T-helper 1 cell (primary cell): ENCODE results near the gene CPNE7.
"Not testable (repeated sequence)": the region's sequence is repeated elsewhere in the genome, so short reads cannot be mapped to it uniquely, and the experiment has no call there.

Experiments
- DNase-seq, 5 donors: peaks; one replicate each; pipeline ENCODE4 v3.0.0-alpha.2; 2012 to 2020

Gene CPNE7

GRCh38 chr16:89624777-89625761, 49.5 kb downstream of the CPNE7 start:
- no peak for DNase-seq

DNA sequence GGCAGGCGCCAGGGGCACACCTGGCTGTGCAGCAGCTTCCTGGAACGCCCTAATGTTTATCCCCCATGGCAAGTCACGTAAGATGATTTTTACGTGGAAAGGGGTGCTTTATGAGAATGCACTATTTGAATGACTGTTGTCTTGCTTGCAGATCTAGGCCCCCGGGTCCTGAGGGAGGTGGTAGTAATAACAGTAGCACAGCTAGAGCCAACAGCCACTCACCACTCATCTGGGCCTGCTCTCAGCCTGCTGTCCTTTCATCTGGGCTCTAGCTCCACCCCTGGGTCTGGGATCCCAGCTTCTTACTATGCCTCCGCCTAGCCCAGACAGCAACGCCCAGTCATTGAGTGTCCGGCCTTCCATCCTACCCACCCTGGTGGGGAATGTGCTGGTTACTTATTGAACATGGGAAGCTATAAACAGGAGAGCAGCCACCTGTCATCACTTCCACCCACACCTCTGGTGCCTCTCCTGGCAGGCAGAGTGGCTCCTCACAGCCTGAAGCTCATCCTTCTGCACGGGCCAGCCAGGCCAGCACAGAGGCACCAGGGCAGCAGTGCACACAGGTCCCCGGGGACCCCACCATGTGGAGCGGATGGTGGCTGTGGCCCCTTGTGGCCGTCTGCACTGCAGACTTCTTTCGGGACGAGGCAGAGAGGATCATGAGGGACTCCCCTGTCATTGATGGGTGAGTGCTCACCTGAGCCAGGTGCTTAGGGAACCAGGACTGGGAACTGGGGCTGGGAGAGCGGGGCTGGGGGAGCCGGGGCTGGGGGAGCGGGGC, 54.5 kb downstream of the CPNE7 start:
- no peak for DNase-seq

GRCh38 chr16:89633064-89633631, 57.6 kb downstream of the CPNE7 start:
- DNase-seq: no peak

DNA sequence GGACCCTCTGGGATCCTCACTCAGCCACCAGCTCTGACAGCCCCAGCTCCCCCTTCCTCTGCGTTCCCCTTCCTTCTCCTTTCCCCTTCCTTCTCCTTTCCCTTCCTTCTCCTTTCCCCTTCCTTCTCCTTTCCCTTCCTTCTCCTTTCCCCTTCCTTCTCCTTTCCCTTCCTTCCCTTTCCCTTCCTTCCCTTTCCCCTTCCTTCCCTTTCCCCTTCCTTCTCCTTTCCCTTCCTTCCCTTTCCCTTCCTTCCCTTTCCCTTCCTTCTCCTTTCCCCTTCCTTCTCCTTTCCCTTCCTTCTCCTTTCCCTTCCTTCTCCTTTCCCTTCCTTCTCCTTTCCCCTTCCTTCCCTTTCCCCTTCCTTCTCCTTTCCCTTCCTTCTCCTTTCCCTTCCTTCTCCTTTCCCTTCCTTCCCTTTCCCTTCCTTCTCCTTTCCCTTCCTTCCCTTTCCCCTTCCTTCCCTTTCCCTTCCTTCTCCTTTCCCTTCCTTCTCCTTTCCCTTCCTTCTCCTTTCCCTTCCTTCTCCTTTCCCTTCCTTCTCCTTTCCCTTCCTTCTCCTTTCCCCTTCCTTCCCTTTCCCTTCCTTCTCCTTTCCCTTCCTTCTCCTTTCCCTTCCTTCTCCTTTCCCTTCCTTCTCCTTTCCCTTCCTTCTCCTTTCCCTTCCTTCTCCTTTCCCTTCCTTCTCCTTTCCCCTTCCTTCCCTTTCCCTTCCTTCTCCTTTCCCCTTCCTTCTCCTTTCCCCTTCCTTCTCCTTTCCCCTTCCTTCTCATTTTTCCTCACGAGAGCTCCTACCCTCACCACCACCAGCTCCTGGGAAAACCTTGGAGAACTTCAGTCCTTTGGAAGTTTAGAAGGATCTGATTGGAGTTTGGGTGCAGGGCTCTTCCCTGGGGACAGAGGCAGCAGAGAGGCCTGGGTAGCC, 59.2 kb downstream of the CPNE7 start:
- not testable (repeated sequence) for DNase-seq

GRCh38 chr16:89636663-89637062, 61.1 kb downstream of the CPNE7 start:
- DNase-seq: no peak

DNA sequence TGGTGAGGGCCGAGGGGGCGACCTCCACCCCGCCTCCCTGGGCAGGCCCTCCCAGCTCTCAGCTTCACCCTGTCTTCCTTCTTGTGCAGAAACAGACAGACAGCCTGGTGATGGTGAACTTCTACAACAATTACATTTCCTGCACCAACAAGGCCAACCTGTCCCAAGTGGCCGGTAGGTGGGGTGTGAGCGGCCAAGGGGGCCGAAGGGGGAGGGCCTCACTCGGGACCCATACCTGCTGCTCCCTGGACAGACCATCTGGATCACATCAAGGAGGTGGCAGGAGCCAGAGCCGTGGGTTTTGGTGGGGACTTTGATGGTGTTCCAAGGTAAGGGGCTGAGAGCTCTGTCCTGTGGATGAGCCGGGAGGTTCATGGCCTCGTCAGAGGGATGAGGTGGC, 61.8 kb downstream of the CPNE7 start:
- no peak for DNase-seq

- no peak for DNase-seq
Measured at GRCh38 chr16:89638455-89638854, 62.9 kb downstream of the CPNE7 start.

DNA sequence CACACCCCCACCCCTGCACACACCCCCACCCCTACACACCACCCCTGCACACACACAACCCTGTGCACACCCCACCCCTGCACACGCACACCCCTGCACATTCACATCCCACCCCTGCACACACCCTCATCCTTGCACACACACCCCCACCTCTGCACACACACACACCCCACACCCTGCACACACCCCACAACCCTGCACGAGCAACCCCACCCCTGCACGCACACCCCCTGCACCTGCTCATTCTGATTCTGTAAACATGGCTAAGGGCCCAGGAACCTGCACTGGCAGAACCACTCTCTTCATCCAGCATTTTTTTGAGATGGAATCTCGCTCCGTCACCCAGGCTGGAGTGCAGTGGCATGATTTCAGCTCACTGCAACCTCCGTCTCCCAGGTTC, 63.8 kb downstream of the CPNE7 start:
- no peak for DNase-seq

GRCh38 chr16:89641458-89642119, 66.0 kb downstream of the CPNE7 start:
- no peak for DNase-seq

DNA sequence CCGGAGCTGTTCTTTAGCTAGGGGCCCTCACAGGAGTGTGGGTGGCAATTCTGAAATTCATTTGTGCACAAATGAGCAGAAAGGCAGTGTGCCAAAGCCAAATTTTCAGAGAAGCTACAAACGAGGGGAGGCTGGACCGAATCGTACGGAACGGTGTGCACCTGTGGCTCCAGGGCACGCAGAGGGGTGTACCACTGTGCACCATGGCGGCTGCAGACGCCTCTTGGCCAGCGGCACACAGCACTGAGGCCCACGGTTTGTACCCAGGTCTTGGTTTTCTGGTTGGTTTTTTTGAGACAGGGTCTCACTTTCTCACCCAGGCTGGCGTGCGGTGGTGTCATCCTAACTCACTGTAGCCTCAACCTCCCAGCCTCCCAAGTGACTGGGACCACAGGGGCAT, 67.0 kb downstream of the CPNE7 start:
- DNase-seq: no peak

- no peak for DNase-seq
Measured at GRCh38 chr16:89643769-89644300, 68.3 kb downstream of the CPNE7 start.

GRCh38 chr16:89645122-89645521, 69.6 kb downstream of the CPNE7 start:
- no peak for DNase-seq

DNA sequence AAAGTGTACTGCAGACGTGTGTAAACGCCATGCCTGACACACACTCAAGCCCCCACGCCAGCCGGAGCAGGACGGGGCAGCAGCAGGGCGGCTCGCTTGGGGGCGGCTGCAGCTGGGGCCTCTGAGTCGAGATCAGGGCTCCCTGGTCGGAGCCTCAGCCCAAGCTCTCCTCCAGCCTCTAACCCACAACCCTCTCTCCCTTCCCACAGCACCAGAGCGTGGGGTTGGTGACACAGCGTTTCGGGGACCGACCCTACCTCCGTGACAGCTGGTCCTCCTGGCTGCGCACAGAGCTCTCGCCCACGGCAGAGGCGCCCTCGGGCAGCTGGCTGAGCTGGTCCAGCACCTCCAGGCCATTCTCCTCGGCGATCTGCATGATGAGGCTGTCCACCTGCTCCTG, 70.7 kb downstream of the CPNE7 start:
- no peak for DNase-seq
